GM18868 (cell line): ENCODE results near the gene GPR149.
A peak's percentile ranks its signal among the peaks of the same experiment; 100 is the strongest.

Source experiments
- ATAC-seq: cut with Tn5 transposase; IDR thresholded peaks from one replicate; pipeline ENCODE4 v1.9.1; 2021; ENCODE audit warnings: mild to moderate bottlenecking, moderate library complexity; ENCODE audit not compliant: unreplicated experiment

GPR149 gene

DNA sequence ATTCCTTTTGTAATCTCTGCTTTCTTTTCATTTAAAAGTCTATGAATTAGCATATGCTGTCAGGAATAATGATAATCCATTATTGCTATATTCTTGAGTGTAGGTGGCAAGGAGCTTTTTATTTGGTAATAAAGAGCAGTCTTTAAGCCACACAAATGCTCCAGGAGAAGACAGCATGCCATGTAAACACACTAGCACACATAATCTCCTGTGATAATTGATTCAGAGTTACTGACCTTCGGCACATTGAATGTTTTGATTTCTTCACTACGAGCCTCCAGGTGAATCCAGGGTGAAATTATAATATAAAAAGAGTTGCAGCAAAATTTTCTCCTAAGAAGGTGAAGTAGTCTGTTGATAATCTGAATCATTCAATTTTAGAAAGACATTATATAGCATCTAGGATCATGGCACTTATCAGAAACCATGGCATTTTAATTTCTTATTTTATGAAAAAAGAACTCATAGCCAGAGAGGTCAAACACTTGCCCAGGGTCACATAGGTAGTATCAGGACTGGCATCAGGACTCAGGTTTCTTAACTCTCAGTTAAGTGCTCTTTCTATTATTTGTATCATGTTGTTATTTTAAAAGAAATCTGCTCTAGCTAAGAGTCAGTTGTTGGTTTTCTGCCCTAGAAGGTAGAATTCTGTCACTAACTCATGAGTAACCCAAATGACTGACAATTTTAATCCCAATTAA, 84.4 kb downstream of the GPR149 start:
- no peak for ATAC-seq

DNA sequence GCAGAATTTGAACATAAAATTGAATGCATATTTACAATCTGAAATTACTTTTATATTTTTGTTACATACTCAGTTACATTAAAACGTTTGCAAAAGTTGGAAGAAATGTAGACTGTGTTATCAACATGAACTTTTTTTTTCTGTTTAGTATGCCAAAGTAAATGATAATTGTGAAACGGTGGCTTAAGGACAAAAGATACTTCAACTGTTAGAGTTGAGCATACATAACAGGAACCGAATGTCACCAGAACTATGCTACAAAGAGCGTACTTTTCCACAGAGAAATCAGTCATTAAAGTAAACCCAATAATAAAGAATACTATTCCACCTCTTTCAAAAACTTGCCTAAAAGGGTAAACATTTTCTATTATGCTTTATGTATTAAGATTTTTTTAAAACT, 91.4 kb downstream of the GPR149 start:
- ATAC-seq: no peak

DNA sequence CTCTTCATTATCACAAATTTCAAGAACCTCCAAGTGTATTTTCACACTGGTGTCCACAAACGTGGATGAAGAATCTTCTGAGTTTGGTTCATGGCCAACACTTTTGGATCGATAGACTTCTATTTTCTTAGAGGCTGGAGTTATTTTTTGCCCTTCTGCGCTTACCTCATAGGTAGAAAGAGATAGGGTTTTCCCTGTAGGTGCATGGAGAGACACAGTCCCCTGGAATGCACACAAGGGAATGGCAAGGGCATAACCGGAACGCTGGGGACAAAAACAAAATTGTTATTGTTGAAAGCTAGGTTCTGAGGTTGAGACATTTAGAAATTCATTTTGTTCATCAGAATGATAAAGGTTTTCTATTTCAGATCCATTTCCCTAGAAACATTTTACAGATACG, 92.0 kb downstream of the GPR149 start:
- no peak for ATAC-seq

DNA sequence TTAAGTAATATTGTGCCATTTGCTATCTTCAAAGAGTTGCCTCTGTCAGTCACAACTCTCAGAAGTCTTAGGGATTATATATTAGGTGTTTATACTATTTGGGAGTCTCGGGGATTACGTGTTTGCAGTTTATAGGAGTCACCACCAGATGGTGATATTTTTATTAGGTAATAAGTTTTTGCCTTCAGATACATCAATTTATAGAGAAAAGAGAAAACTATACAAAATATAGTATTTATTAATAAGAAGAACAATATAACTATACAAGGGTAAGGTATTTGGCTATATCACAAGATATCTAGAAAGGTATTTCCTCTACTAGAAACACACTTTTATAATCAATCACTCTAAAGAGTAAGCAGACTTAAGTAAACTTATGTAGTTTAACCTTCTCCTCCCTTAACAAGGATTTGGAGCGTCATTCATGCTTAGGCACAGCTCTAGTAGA, 95.0 kb downstream of the GPR149 start:
- ATAC-seq: peak; percentile 64

DNA sequence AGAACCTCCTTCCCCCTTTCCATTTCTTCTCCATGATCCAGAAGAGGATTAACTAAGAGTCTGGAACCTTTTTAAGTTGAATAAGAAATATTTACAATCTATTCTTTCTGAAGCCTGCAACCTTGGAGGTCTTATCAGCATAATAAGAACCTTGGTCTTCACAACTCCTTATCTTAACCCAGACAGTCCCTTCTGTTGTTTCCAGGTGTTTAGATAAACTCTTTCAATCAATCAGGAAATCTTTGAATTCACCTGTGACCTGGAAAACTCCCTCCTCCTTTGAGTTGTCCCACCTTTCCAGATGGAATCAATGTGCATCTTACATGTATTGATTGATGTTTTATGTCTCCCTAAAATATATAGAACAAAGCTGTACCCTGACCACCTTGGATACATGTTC, 102.1 kb downstream of the GPR149 start:
- ATAC-seq: no peak

DNA sequence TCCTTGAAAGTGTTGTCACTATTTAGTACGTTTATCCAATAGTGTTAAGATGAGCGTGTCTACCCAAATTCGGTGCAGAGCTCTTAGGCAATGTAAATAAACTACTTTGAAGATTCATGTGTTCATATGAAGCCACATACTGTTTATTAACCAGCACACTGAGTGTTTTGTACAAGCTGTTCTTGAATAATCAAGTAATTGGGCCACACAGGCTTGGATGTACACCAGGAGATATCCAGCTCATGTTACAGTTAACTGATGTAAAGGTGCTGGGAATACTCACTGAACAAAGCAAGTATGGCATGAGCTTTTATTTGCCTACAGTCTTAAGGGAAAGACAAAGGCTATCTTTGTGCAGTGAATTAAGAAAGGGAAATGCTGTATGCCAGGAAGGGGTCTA, 105.1 kb downstream of the GPR149 start:
- ATAC-seq: no peak

DNA sequence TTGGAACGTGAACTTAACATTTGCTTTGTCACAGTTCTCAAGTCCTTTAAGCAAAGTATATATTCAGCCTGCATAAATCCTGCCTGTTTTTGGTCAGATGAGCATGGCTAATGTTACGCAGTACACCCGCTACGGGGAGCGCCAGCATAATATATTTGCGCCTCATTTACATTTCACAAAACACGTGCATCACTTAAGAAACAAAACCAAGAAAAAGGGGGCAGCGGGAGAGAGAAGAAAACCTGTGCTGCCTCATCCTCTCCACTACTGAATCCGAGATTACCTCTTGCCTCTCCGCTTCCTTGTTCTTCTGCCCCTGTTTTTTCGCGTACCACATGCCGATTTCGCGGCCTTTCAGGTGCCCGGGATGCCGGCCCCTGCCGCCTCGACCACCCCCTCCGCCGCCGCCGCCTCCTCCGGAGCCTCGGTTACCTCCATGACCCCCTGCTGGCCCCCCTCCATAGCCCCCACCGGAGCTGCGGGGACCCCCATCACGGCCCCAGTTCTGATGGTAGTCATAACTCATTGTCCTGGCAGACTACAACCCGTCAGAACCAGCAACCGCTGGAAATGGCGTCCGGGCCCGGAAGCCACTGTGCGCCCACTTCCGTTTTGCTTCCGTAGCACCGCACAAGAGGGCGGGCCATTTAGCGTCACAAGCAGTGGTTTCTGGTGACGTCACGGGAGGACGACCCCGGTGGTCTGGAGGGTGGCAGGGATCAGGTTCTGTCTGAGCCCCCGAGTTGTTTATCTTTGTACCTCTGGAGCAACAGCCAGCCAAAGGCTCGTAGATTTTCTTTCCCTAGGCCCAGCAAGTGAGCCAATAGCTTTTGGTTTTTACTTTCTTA, 105.9 kb downstream of the GPR149 start, which contains the start of gene DHX36:
DHX36 (minus strand) TSS at position 597 of the 848 bp plus-strand sequence; CDS start at position 526, 71 bp downstream.
- peak; percentile 93 for ATAC-seq

DNA sequence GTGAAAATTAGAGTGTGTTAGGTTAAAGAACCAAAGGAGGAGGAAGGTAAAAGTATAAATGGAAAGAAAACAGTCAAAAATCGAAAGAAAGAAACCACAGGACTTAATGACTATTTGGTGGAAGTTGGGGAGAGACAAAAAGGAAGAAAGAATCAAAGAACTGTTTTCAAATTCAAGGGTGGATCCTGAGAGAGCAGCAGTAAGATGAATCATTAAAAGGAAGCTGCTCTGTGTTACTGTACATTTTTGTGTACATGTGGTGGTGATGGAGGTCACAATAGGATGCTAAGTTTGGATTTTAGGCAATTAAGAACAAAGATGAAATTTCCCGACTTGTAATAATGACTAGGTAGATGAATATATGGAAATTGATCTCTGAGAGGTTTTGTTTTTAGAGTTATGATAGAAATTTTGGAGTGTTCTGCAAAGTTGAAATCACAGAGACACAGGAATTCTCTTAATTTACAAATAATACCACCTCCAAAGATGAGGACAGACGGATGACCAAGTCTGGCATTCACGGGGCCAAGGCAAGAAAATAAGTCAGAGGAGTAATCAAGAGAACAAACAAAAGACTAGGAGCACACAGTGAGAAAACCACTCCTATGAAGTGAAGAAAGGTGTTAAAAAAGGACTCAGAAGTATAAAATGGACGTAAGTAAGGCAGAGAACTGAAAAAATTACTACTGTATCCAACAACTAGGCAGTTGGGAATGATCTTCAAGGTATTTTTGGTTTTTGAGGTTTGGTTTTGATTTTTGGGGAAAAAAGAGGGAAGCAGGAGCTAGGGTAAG, 112.8 kb downstream of the GPR149 start:
- ATAC-seq: no peak

DNA sequence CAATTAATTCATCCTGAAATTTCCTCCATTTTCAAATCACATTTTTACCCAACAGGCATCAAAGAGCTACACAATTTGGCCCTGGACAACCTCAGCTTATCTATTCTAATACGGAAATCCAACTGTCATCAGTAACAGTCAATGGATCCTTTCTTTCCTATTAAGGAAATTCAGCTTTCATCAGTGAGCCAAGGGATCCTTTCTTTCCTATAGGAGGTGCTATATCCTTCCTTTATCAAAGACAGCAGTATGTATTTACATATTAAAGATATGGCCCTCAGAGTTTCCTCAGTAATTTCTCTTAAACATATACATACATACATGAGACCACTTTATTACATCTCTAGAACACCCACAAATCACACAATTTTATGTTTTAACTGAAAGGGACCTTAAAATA, 115.8 kb downstream of the GPR149 start:
- ATAC-seq: no peak

DNA sequence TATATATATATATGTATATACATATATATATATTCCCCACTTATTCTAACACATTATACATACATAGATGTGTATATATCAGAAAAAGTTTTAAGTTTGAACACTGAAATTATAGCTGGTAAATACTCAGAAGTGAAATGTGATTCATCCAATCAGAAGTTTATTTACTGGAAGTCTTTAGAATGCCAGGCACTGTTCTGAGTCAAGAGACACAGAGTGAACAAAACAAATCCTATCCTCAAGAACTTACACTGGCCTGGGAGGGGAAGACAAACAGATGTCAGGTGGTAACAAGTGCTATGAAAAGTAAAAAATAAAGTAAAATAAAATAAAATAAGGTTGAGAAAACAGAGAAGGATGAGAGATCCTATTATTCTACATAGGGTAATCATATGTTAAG, 119.2 kb downstream of the GPR149 start:
- ATAC-seq: no peak

DNA sequence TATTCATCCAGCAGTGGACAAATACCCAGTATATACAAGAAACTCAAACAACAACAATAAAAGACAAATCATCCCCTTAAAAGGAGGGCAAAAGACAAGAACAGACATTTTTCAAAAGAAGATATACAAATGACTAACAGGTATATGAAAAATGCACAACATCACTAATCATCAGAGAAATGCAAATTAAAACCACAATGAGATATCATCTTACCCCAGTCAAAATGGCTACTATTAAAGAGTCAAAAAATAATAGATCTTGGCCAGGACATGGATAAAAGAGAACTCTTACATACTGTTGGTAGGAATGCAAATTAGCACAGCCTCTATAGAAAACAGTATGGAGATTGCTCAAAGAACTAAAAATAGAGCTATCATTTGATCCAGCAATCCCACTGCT, 122.6 kb downstream of the GPR149 start:
- no peak for ATAC-seq

DNA sequence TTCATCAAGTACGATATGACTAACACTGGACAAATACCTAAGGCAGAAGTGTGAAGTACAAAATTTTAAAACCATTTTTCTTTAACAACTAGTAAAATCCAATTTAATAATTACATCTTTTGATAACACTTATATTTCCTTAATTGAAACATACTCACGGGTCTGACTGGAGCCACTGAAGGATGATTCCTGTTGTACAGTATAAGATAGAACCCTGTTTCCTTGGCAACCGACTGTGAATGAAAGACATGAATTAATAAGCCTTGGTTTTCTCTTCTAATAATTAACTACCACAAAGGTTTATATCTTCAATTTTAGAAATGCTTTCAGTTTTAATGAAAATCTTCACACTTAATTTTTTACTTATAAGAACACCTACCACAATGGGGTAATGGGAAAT, 125.1 kb downstream of the GPR149 start:
- no peak for ATAC-seq

DNA sequence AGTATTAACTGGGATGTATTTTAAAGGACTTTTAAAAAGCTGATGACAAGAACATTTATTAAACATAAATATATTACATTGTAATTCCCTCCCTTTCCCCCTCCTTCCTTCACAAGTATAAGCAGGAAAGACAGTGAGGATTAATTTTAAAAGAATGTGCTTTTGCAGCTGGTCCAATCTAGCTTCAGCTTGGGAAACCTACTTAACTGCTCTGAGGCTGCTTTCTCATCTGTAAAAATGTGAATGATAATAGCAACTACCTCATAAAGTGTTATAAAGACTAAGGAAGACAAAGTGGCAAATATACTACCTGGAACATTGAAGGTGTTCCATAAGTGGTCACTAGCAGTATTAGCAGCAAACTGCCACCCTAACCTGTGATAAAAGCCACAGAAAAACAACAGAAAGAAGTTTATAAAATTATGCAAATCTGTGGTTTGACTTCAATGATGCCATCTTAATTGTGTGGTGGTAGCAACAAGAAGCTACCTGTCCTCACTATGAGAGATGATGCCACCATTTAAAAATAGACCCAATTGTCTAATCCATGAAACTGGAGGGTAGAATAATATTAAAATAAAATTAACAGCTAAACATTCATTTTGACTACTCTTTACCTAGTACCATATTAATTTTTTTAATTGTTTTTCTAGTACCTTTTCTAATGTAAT, 125.7 kb downstream of the GPR149 start:
- no peak for ATAC-seq

DNA sequence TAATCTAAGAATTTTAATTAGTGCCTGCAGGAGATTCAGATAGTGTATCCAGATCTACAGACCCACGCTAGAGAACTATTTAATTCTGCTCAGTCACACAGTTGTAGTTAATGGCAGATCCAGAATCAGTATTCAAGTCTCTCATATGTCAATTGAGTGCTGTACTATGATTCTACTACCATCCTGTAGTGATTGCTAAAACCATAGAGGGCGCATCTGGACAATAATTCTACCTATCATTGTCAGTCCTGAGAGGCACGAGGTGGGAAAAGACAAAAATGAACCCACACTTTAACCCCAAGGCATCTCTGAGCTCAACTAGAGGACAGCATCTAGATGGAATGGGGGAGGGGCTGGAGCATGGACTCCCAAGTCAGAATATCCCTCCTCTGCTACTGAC, 128.4 kb downstream of the GPR149 start:
- no peak for ATAC-seq

DNA sequence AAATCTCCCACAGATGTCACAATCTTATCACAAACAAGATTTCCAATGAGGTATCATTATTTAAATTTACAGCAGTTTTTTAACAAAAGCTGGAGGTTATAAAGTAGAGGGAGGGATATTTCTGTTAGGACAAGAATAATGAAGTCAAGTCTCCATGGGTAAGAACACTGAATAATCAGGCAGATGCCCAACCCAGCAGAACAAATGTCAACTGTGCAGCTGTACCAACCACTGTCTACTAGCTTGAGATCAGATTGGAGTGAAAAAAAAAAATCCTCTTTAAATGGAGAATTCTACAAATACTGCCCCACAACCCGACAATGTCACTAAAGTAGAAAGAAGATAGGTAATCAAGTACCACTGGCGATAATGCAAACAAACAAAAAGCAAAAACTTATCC, 136.0 kb downstream of the GPR149 start:
- no peak for ATAC-seq

DNA sequence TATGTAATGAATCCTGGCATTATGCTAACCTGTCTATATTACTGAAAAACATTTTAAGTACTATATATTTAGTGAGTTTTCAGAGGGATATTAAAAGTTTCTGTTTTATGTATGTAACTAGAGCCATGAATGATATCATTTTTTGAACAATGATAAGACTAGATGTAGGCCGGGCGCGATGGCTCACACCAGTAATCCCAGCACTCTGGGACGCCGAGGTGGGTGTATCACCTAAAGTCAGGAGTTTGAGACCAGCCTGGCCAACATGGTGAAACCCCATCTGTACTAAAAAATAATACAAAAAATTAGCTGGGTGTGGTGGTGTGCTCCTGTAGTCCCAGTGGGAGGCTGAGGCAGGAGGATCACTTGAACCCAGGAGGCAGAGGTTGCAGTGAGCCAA, 139.8 kb downstream of the GPR149 start:
- no peak for ATAC-seq
